Karpas-422 (cell line): ENCODE results near the gene ANKRD34A. TPM values are rescaled to one million over a fixed set of nuclear protein-coding genes. Genes with fewer than 3 reads are reported as not detected.
A peak's percentile ranks its signal among the peaks of the same experiment; 100 is the strongest.

ENCODE experiments used
- DNase-seq: peaks from one replicate; pipeline ENCODE4 v3.0.0-alpha.2; 2015
- H2AFZ ChIP-seq: fragments of 200-600 bp; sonication (generic); 2 replicates; pipeline ENCODE4 v1.6.1; 2014; ENCODE audit warnings: antibody characterized with exemption, low read length, mixed read lengths
- H3K27ac ChIP-seq: fragments of 200-600 bp; sonication (generic); 2 replicates; pipeline ENCODE4 v1.5.1; 2014; ENCODE audit warnings: mild to moderate bottlenecking, low read length, moderate library complexity
- H3K27me3 ChIP-seq: fragments of 200-600 bp; sonication (generic); 2 replicates; pipeline ENCODE4 v1.6.1; 2014; ENCODE audit warnings: low read length, mixed read lengths
- H3K36me3 ChIP-seq: fragments of 200-600 bp; sonication (generic); 2 replicates; pipeline ENCODE4 v1.6.1; 2014; ENCODE audit warnings: low read length, mixed read lengths; ENCODE audit not compliant: insufficient read depth
- H3K4me1 ChIP-seq: fragments of 200-600 bp; sonication (generic); 2 replicates; pipeline ENCODE4 v1.6.1; 2014; ENCODE audit warnings: mild to moderate bottlenecking, low read length, mixed read lengths
- H3K4me2 ChIP-seq: fragments of 200-600 bp; sonication (generic); 2 replicates; pipeline ENCODE4 v1.6.1; 2014; ENCODE audit warnings: low read length, low read depth, mild to moderate bottlenecking; ENCODE audit not compliant: poor library complexity, severe bottlenecking
- H3K4me3 ChIP-seq: fragments of 200-600 bp; sonication (generic); 2 replicates; pipeline ENCODE4 v1.5.1; 2014; ENCODE audit warnings: mild to moderate bottlenecking, antibody characterized with exemption, low read length, mixed read lengths
- H3K79me2 ChIP-seq: fragments of 200-600 bp; sonication (generic); 2 replicates; pipeline ENCODE4 v1.6.1; 2014; ENCODE audit warnings: mild to moderate bottlenecking, low read length, mixed read lengths
- H3K9ac ChIP-seq: fragments of 200-600 bp; sonication (generic); 2 replicates; pipeline ENCODE4 v1.6.0; 2014; ENCODE audit warnings: low read length
- H3K9me2 ChIP-seq: fragments of 200-600 bp; sonication (generic), shearing (Covaris generic); replicated peaks from 2 replicates; pipeline ENCODE4 v1.6.0; 2014; ENCODE audit warnings: mild to moderate bottlenecking, low read length, moderate library complexity; ENCODE audit not compliant: insufficient read depth
- H3K9me3 ChIP-seq: fragments of 300-700, 200-600 bp; sonication (generic); 2 replicates; pipeline ENCODE4 v1.6.1; 2014; ENCODE audit warnings: low read length, mixed read lengths
- H4K20me1 ChIP-seq: fragments of 200-600 bp; sonication (generic); 2 replicates; pipeline ENCODE4 v1.6.1; 2014; ENCODE audit warnings: mild to moderate bottlenecking, antibody characterized with exemption, low read length, low read depth; ENCODE audit not compliant: insufficient read depth
- total RNA-seq: library from RNA; depleted of rRNA; stranded (reverse); fragments of >200 nt; shearing (Covaris generic); gene quantifications from 2 replicates; pipeline ENCODE4 v1.2.3, GENCODE V29; 2014; ENCODE audit warnings: low replicate concordance

The ANKRD34A gene
- total RNA-seq, 1 experiment from 2014 or later = 9.0 TPM

DNA sequence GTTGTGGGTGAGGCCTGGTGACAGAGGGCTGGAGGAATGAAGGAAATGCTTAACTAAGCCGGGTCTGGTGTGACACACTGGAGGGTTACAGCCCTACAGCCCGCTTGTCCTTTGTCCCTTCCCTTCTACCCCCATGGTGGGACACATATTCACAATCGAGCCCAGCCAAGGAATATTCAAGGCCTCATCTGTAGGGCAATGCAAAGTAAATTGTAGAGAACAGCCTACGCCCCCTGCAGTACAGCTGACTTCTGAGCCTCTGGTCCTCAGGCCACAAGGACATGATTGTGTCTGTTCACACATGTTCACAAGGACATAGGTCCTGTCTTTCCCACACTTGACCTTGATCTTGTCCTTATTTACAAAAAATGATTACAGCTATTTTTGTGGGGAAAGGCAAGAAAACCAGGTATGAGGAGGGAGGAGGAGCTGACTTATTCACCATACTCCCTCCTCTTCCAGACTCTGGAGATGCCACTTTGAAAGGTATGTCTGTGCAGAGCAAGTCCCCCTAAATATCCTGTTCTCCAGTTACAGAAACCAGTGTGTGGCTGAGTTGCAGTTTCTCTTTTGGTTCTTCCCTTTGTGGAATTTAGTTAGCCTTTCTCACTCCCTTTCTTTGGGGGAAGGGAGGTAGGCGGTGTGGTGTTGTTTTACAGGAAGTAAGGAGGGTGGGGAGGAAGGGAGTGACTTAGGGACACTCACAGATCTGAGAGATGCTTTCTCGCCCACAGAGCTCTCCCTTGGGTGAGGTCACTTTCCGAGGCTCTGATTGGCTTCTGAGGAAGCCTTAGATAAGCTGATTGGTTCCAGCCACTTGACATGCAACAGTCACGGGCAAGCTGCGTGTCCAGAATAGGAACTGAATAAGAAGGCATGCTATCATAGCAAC lies 14.7 kb upstream of the ANKRD34A start:
- peak; percentile 99 for DNase-seq
- no peaks in the 10 kb centered on the region for H3K79me2 ChIP-seq
- peak overlapping the region; percentile 36; the same call in 1 of the 2 replicates for H3K4me3 ChIP-seq
- no peaks in the 10 kb centered on the region for H3K27me3 ChIP-seq
- H4K20me1 ChIP-seq = no peaks in the 10 kb centered on the region
- H3K9ac ChIP-seq = peak overlapping the region; percentile 66
- H2AFZ ChIP-seq = peak overlapping the region; percentile 17; the same call in 1 of the 2 replicates
- peaks cover 45% of the 10 kb centered on the region for H3K4me1 ChIP-seq
- no peaks in the 10 kb centered on the region for H3K9me2 ChIP-seq
- H3K4me2 ChIP-seq = peak overlapping the region; percentile 68
- H3K36me3 ChIP-seq = no peaks in the 10 kb centered on the region
- peak overlapping the region; percentile 95 for H3K27ac ChIP-seq
- H3K9me3 ChIP-seq = no peaks in the 10 kb centered on the region

- Histone ChIP-seq H3K4me3 (peak overlapping the region; percentile 36; the same call in 1 of the 2 replicates), H3K4me1 (peaks cover 45% of the 10 kb centered on the region), H3K79me2 (no peaks in the 10 kb centered on the region), H3K9me2 (no peaks in the 10 kb centered on the region), H3K4me2 (peak overlapping the region; percentile 64), H4K20me1 (no peaks in the 10 kb centered on the region), H3K36me3 (no peaks in the 10 kb centered on the region), H3K9ac (peak overlapping the region; percentile 66), H2AFZ (no peak overlapping the region), H3K27ac (peak overlapping the region; percentile 95), H3K9me3 (no peaks in the 10 kb centered on the region), H3K27me3 (no peaks in the 10 kb centered on the region)
- peak; percentile 48 for DNase-seq
Observed at GRCh38 chr1:145978471-145978853, 14.1 kb upstream of the ANKRD34A start.

DNA sequence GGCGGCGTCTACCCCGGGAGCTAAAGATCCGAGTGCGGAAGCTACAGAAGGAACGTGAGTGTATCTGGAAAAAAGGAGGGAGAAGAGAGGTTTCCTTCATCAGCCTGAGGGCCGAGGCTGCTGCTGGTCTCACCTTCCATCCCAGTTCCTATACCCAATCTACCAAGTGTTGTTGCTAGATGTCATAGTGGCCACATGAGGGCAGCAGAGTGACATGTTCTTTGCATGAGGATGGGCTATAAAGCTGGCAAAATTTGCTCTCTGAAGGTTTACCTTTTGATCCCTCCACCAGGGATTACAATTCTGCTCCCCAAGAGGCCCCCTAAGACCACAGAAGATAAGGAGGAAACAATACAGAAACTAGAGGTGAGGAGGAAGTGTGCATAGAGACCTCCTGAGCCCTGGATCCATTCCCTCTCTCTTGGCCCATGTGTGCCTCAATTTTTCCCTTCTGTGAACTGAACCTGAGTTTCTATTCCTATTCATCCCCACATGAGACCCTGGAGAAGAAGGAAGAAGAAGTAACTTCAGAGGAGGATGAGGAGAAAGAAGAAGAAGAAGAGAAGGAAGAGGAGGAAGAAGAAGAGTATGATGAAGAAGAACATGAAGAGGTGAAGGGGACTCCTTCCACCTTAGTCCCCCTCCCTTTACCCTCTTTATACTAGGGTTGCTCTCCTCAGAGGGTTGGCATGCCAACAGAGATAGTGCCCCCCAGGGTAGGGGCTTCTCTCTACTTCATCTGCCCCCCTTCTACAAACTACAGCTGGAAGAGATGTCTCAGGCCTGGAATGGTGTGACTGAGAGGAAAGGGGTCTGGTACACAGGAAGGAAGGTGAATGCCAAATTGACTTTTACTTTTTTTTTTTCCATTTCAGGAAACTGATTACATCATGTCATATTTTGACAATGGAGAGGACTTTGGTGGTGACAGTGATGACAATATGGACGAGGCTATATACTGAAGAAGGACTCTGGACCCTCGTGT lies 13.4 kb upstream of the ANKRD34A start:
- H3K27me3 ChIP-seq = no peaks in the 10 kb centered on the region
- H3K27ac ChIP-seq = peak overlapping the region; percentile 95
- no peaks in the 10 kb centered on the region for H4K20me1 ChIP-seq
- H3K9me3 ChIP-seq = no peaks in the 10 kb centered on the region
- peak overlapping the region; percentile 64 for H3K4me2 ChIP-seq
- H3K36me3 ChIP-seq = no peaks in the 10 kb centered on the region
- H3K79me2 ChIP-seq = peaks cover 4% of the 10 kb centered on the region; the same call in 1 of the 2 replicates
- H3K4me1 ChIP-seq = peaks cover 40% of the 10 kb centered on the region
- DNase-seq = peak; percentile 94
- H3K9ac ChIP-seq = peak overlapping the region; percentile 66
- no peaks in the 10 kb centered on the region for H3K9me2 ChIP-seq
- H2AFZ ChIP-seq = 0 out of 2 replicates have a peak overlapping the region, but pooled peaks have one; percentile 46
- no peak overlapping the region; the same call in 1 of the 2 replicates for H3K4me3 ChIP-seq

GRCh38 chr1:145977016-145977415 lies 12.6 kb upstream of the ANKRD34A start:
- Histone ChIP-seq H4K20me1 (no peaks in the 10 kb centered on the region), H3K9me2 (no peaks in the 10 kb centered on the region), H3K27ac (peak overlapping the region; percentile 44; the same call in 1 of the 2 replicates), H3K4me2 (peak overlapping the region; percentile 64), H3K4me3 (no peak overlapping the region; the same call in 1 of the 2 replicates), H3K36me3 (no peaks in the 10 kb centered on the region), H2AFZ (0 out of 2 replicates have a peak overlapping the region, but pooled peaks have one; percentile 46), H3K9ac (peak overlapping the region; percentile 50), H3K79me2 (peaks cover 8% of the 10 kb centered on the region; the same call in 1 of the 2 replicates), H3K9me3 (no peaks in the 10 kb centered on the region), H3K27me3 (no peaks in the 10 kb centered on the region), H3K4me1 (peaks cover 39% of the 10 kb centered on the region)
- no peak for DNase-seq

DNA sequence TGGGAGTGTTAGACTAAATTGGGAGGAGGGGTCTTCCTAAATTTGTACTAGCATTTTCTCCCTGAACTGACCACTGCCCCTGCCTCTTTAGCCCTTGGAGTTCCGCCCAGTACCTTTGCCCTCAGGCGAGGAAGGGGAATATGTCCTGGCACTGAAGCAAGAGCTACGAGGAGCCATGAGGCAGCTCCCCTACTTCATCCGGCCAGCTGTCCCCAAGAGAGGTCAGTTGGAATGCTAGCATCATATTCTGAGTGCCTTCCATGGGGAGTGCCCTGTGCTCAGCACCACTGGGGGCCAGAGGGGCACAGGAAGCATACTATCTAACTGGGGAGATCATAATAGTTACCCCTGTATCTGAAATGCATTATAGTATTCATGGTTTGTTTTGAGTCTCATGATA lies 10.8 kb upstream of the ANKRD34A start:
- Histone ChIP-seq H3K9me2 (no peaks in the 10 kb centered on the region), H3K4me1 (peaks cover 33% of the 10 kb centered on the region), H3K4me3 (no peak overlapping the region), H3K27ac (no peak overlapping the region), H3K27me3 (no peaks in the 10 kb centered on the region), H3K9me3 (no peaks in the 10 kb centered on the region), H3K36me3 (no peaks in the 10 kb centered on the region), H4K20me1 (no peaks in the 10 kb centered on the region), H2AFZ (no peak overlapping the region), H3K9ac (no peak overlapping the region), H3K79me2 (peaks cover 8% of the 10 kb centered on the region; the same call in 1 of the 2 replicates), H3K4me2 (no peak overlapping the region)
- DNase-seq = no peak

- H3K9ac ChIP-seq = no peak overlapping the region
- no peak overlapping the region for H3K27ac ChIP-seq
- no peaks in the 10 kb centered on the region for H3K27me3 ChIP-seq
- no peaks in the 10 kb centered on the region for H3K9me3 ChIP-seq
- H3K79me2 ChIP-seq = peaks cover 8% of the 10 kb centered on the region; the same call in 1 of the 2 replicates
- no peaks in the 10 kb centered on the region for H3K9me2 ChIP-seq
- no peak overlapping the region for H3K4me2 ChIP-seq
- H4K20me1 ChIP-seq = no peaks in the 10 kb centered on the region
- no peak for DNase-seq
- H3K36me3 ChIP-seq = no peaks in the 10 kb centered on the region
- H2AFZ ChIP-seq = no peak overlapping the region
- H3K4me3 ChIP-seq = no peak overlapping the region
- peaks cover 28% of the 10 kb centered on the region for H3K4me1 ChIP-seq
Observed at GRCh38 chr1:145974721-145975120, 10.3 kb upstream of the ANKRD34A start.

- Histone ChIP-seq H3K9me3 (peaks cover 1% of the 10 kb centered on the region), H3K4me2 (no peak overlapping the region), H2AFZ (no peak overlapping the region), H3K79me2 (peaks cover 15% of the 10 kb centered on the region; the same call in 1 of the 2 replicates), H3K36me3 (peaks cover 1% of the 10 kb centered on the region), H3K27me3 (no peaks in the 10 kb centered on the region), H4K20me1 (no peaks in the 10 kb centered on the region), H3K9me2 (no peaks in the 10 kb centered on the region), H3K4me3 (no peak overlapping the region), H3K27ac (no peak overlapping the region), H3K4me1 (peaks cover 7% of the 10 kb centered on the region), H3K9ac (no peak overlapping the region)
- DNase-seq = no peak
Observed at GRCh38 chr1:145972580-145972979, 8.2 kb upstream of the ANKRD34A start.
